ENCODE data around the gene PAXIP1. TPM values are rescaled to one million over a fixed set of nuclear protein-coding genes. Genes with fewer than 3 reads are reported as not detected.

PAXIP1 gene
- total RNA-seq, 4 donors from 2014 or later: 13.5 to 29.6 (median 19.4) TPM

Other genes starting within 250 kb of the PAXIP1 start
- not detected for gene HTR5A, start 67.2 kb upstream of the PAXIP1 start, total RNA-seq

All from suprapubic skin (tissue), 4 donors.